HG03280 (cell line): ENCODE measurements around the gene DOCK9.
A peak's percentile ranks its signal among the peaks of the same experiment; 100 is the strongest.

Experiments used
- ATAC-seq: cut with Tn5 transposase; IDR thresholded peaks from one replicate; pipeline ENCODE4 v1.9.1; 2021; ENCODE audit warnings: mild to moderate bottlenecking, moderate library complexity; ENCODE audit not compliant: unreplicated experiment

DOCK9 gene

GRCh38 chr13:98866882-98867281 is 111.0 kb downstream of the DOCK9 start:
- ATAC-seq: no peak

GRCh38 chr13:98860491-98860890 is 117.4 kb downstream of the DOCK9 start:
- no peak for ATAC-seq

DNA sequence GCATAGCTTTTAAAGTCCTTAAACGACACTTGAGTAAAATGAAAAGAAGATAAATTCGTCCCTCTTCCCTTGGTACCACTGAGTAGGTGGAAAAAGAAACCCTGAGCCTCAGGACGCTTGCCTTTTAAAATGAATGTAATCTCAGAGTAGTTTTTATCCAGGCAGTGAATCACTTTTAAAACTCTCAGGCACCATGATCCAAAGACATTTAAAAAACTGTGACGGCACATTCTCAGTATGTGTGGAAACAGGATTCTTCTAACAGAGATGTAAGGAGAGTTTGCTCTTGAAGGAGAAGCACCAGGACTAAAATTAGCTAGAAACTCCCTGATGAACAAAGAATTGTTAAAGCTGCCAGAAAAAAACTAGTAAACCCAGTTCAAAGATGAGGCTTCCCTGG is 119.7 kb downstream of the DOCK9 start:
- ATAC-seq: no peak

GRCh38 chr13:98856983-98857382 is 120.9 kb downstream of the DOCK9 start:
- ATAC-seq: no peak

GRCh38 chr13:98854448-98854847 is 123.4 kb downstream of the DOCK9 start:
- ATAC-seq: no peak

DNA sequence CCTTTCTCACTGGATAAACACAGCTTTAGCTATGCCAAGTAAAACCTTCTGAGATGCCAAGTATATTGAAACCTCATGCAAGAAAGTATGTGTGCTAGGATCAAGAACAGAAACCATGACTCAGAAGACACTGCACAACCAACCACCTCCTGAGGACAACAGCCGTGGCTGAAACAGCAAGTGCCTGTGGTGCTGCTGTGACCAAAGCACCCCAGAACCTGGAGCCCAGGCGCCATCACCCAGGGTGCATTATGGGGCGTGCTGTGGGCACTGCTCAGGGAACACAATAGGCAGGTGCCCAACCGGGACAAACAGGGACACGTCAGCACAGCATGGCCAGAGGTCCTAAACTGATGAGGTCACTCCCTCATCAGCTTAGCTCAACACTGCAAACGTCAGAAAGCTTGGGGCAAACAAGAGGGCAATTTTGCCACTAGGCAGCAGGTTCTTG is 124.1 kb downstream of the DOCK9 start:
- peak; percentile 100 for ATAC-seq

DNA sequence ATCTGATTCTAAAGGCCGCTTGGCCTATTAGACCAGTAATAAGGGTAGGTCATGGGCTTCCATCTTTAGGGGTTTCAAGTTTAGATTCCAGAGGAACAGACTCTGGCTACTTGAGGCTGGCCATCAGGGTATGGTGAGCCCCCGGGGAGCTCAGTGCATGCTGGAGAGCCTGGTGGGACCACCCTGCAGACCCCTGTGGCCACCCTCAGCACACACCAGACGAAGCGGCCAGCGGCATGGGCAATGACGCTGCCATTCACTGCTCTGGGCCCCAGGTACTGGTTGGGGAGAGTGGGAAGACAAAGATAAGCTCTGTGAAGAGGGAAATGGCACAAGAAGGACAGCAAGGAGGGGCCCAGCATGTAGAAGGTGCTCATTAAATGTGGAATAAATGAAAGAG is 126.6 kb downstream of the DOCK9 start:
- ATAC-seq: no peak

DNA sequence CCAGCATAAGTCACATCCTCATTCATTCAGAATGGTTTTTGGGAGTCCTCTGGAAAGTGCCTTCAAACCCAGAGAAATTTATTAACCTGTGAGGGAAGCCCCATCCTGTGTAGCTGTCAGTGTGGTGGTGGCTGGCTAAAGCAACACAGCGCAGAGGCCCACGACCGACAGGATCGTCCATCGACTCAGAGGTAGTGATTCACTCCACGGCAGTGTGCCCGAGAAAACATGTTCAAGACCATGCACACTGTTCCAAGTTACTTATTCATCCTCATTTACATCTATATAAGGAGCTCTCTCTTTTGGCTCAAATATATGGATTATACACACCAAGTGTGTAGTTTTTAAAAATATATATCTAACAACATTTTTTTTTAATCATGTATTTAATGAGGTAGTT is 129.1 kb downstream of the DOCK9 start:
- no peak for ATAC-seq

DNA sequence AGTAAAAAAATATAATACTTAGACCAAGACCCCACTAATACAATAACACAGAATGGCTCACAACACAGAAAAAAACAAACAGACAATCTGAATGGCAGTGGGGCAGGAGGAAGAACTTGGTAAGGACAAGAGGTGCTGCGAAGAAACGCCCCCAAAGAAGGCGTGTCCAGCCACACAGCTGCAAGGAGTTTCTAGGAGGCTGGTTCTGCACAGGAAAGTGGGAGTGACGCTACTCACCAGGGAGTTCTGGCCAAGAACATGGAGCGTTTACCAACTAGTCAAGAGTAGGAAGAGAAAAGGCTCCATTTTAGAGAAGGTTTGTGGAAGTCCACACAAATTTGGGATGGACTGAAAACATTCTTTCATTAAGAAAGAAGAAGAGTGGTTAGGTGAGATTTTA is 130.1 kb downstream of the DOCK9 start:
- ATAC-seq: no peak

- ATAC-seq: no peak
These were observed 130.9 kb downstream of the DOCK9 start for GRCh38 chr13:98846986-98847385.

DNA sequence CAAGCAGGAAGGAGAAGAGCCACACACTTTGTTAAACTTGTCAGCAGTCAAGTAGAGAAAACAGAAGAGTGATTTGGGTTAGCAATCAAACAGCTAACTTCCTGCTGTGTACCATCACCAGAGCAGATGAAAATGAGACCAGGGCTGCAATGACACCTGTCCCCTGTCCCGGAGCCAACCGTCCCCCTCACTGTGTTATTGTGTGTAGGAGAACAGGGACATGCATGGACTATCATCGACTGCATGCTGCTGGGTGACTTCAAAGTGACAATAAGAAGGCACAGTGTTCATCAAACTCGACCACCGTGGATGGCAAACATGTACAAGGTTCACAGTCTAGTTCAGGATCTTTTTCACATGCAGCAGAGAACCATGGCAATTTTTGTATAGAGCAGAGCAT is 131.3 kb downstream of the DOCK9 start:
- ATAC-seq: no peak

DNA sequence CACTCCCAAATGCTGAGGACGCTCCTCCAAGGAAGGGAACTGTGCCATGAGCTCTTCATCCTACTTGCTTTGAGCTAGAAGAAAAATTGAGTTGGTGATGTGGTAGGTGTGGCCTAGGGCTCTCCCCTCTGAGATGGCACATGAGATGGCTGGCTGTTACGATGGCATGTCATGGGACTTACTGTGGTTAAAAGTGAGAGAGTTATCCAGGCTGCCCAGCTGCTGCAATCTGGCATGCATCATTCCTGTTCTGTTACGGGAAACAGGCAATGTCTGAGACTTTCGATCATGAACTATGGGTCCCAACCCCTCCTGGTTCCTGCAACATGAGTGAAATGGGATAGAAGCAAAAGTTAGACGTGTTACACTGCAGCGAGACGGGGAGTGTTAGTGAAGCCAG is 132.1 kb downstream of the DOCK9 start:
- ATAC-seq: no peak

GRCh38 chr13:98844021-98844420 is 133.8 kb downstream of the DOCK9 start:
- no peak for ATAC-seq

GRCh38 chr13:98843482-98843877 is 134.4 kb downstream of the DOCK9 start:
- ATAC-seq: no peak

DNA sequence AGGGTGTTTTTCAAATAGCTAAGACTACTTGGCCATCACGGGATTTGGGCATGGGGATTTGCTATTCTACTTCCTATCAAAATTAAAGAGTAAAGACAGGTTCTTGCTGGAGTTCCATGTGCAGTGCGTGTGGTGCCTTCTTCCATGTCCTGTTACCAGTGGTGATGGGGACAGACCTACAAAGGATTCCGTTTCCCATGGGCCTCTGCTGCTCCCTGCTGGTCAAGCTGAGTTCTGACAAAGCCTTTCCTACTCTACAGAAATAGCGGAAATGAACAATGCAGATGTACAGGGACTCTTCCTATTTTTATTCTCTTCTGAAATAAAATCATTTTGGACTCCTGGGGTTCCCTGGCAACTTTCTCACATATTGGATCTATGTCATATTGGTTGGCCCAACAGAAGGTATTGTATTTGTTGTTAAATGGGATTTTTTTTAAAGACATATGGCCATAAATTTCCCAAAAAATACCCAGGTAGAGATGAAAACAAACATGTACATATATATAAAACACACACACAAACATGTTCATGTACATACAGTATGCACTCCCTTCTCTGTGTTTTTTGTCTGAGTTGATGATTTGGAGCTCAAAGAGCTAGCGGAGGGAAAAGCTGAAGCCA is 134.9 kb downstream of the DOCK9 start:
- peak; percentile 77 for ATAC-seq

DNA sequence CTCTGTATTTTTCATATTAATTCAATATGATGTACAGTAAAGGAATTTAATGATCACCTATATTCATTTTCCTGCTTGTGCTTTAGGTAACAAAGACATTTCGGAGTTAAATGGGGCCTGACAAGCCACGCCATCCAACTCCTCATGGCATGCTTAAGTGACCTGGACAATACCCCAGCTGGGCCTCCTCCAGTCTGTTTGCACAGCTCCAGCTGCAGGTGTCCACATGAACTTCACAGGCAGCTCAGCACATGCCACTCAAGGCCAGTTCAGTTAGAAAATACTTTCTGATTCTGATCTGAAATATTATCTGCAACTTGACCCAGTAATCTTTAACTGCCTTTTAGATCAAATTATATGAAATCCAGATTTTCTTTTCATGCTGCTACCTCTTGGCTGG is 135.8 kb downstream of the DOCK9 start:
- no peak for ATAC-seq

DNA sequence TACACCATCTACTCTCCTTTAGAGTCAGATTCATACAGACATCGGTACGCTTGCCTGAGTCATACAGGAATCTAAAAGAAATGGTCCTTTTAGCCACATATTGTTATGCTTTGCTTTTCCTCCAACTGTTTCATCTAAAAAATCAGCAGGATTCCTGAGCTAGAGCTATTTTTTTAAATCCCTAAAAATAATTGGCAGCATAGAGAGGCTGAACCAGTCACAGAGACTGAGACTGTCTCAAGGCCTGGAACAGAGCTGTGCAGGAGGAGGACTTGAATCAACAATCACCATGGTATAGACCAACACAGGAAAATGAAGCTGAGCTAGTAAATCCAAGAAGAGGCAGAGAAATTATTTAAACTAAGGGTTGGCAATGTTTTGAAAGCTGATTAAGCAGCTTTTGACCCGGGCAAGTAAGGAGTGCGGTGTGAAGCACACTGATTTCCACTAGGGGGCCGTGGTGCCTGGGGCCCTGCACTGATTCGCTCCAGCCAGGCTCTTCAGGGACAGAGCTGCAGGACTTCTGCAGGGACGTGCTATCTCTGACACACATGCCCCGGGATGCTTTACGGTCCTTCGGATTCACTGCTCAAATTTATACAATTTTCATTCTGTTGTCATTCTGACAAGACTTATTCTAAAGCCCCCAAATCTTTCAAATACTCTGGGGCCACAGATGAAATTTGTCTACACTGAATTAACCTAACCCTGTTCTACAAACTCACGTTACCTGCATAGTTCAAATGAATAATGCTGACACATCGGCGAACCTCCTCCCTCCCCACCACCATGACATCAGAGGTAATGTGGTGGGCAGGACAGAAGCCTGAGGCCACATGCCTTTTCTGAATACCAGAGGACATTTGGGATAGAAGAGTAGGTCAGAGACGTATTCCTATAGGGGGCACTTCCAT is 137.8 kb downstream of the DOCK9 start:
- ATAC-seq: peak; percentile 95

DNA sequence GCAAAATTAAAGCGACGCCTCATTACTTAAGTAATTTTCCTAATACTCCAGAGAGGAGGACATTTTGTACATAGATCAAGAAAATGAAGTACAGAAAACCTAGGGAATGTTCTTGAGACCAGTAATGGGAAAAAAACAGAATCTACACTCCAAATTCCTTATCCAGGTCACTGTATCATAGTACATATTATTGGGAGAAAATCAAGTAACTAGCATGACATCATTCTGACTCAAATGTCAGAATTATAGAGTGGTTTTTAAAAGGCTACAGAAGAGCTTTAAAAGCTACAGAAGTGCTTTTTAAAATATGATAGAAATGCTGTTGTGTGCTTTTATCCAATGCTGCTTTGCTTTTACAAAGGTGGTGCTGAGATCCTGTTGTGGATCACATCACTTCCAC is 139.1 kb downstream of the DOCK9 start:
- ATAC-seq: no peak

DNA sequence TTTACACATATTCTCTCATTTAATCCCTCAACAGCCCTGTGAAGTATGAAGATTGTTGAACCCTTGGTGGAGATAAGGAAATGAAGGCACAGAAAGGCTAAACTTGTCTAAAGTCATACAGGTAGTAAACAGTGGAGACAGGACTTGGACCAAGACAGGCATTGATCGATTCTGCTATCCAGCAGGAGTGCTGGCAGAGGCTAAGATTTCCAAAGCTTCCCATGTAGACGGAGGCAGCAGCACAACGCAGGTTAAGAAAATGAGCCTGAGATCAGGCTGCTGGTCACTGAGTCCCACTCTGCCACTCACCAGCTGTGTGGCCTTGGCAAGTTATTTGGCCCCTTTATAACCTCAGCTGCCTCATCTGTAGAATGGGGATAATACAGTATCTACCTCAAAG is 140.0 kb downstream of the DOCK9 start:
- no peak for ATAC-seq

DNA sequence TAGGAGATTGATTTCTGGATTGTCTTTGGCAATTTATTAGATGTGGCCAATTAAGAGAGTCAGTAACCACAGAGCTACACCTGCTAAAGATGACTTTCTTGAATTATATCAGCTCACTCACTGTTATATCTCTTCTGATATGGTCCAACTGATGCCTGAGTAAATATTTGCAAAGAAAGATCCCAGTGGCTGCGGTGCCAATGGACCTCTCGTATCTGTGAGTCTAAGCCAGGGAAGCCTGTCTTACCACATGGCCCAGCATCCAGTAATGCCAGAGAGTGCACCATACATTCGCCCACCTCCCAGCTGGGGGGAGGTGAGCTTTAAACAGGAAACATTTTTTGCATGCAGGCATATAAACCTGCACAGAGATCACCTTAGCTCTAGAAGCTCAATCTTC is 142.7 kb downstream of the DOCK9 start:
- no peak for ATAC-seq

GRCh38 chr13:98834254-98834960 is 143.5 kb downstream of the DOCK9 start:
- ATAC-seq: no peak

DNA sequence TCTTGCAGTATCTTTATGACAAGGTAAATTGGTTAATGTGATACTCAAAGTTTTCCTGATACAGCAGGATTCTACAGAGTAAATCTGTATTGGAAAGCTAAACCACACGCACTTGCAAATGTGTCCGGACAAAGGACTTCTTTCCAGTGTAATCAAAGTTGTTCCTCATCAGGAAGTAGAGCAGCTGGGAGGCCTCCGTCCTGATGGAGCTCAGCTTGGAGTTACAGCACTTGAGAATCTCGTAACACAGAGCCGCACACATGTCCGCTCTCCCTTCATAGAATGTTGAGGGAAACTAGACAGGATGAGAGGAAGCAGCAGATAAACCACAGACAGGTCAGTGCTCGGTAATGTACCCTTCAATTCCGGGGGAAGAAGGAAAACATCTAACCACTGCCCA is 146.6 kb downstream of the DOCK9 start:
- ATAC-seq: no peak
